HEK293T (cell line): ENCODE data around the gene MOXD1.
A peak's percentile ranks its signal among the peaks of the same experiment; 100 is the strongest.

ENCODE experiments used
- CTCF ChIA-PET: fragments of 350-600 bp; formaldehyde crosslinking; extraction: SDS; loops from one replicate; lab custom pipeline; 2021; ENCODE audit warnings: antibody characterized with exemption, inconsistent platforms; lab: Yijun Ruan, JAX
- POLR2A ChIA-PET: fragments of 350-600 bp; formaldehyde crosslinking; extraction: SDS; loops from one replicate; lab custom pipeline; 2020; ENCODE audit warnings: antibody characterized with exemption, inconsistent platforms; lab: Yijun Ruan, JAX
- DNase-seq: peaks from one replicate; pipeline ENCODE4 v3.0.0; 2012; ENCODE audit warnings: mixed read lengths; ENCODE audit errors: extremely low spot score
- ARNT ChIP-seq: fragments of 450-650 bp; IDR thresholded peaks from 2 replicates; pipeline ENCODE4 v1.6.1; 2017; ENCODE audit warnings: mild to moderate bottlenecking
- BHLHE40 ChIP-seq: fragments of 450-650 bp; IDR thresholded peaks from 2 replicates; pipeline ENCODE4 v1.6.1; 2016; ENCODE audit warnings: mild to moderate bottlenecking, moderate library complexity, borderline replicate concordance
- CTBP1 ChIP-seq: fragments of 450-650 bp; IDR thresholded peaks from 2 replicates; pipeline ENCODE4 v1.6.1; 2016; ENCODE audit warnings: borderline replicate concordance
- ELF4 ChIP-seq: fragments of 450-650 bp; IDR thresholded peaks from 2 replicates; pipeline ENCODE4 v1.6.1; 2017; ENCODE audit warnings: antibody characterized with exemption
- FOXA1 ChIP-seq: fragments of 450-650 bp; IDR thresholded peaks from 2 replicates; pipeline ENCODE4 v1.6.1; 2016; ENCODE audit warnings: mild to moderate bottlenecking
- FOXK2 ChIP-seq: fragments of 450-650 bp; IDR thresholded peaks from 2 replicates; pipeline ENCODE4 v1.6.1; 2016; ENCODE audit warnings: mild to moderate bottlenecking
- FOXM1 ChIP-seq: fragments of 450-650 bp; IDR thresholded peaks from 2 replicates; pipeline ENCODE4 v1.6.1; 2017; ENCODE audit warnings: mild to moderate bottlenecking, borderline replicate concordance
- HDGF ChIP-seq: fragments of 450-650 bp; IDR thresholded peaks from 2 replicates; pipeline ENCODE4 v1.6.1; 2017; ENCODE audit warnings: antibody characterized with exemption, borderline replicate concordance
- L3MBTL2 ChIP-seq: fragments of 450-650 bp; conservative IDR thresholded peaks from 2 replicates; pipeline ENCODE4 v1.6.1; 2016; ENCODE audit warnings: mild to moderate bottlenecking
- LEF1 ChIP-seq: fragments of 450-650 bp; IDR thresholded peaks from 2 replicates; pipeline ENCODE4 v1.6.1; 2017; ENCODE audit warnings: mild to moderate bottlenecking, borderline replicate concordance
- NFRKB ChIP-seq: fragments of 450-650 bp; IDR thresholded peaks from 2 replicates; pipeline ENCODE4 v1.6.1; 2016; ENCODE audit warnings: mild to moderate bottlenecking, moderate library complexity
- PKNOX1 ChIP-seq: fragments of 450-650 bp; IDR thresholded peaks from 2 replicates; pipeline ENCODE4 v1.6.1; 2016
- SP1 ChIP-seq: fragments of 450-650 bp; IDR thresholded peaks from 2 replicates; pipeline ENCODE4 v1.6.1; 2017
- SUZ12 ChIP-seq: fragments of 450-650 bp; IDR thresholded peaks from 2 replicates; pipeline ENCODE4 v1.6.1; 2016; ENCODE audit warnings: mild to moderate bottlenecking
- TARDBP ChIP-seq: fragments of 450-650 bp; IDR thresholded peaks from 2 replicates; pipeline ENCODE4 v1.6.1; 2016
- ZNF384 ChIP-seq: fragments of 450-650 bp; IDR thresholded peaks from 2 replicates; pipeline ENCODE4 v1.6.1; 2016

Gene MOXD1

GRCh38 chr6:132400883-132401617, at the start of gene MOXD1:
Gene MOXD1 (minus strand): TSS chr6:132401475. CDS start chr6:132401426, 49 bp downstream.
- peak; percentile 80 for DNase-seq
- CTCF ChIA-PET = interaction anchor here (0.8 kb wide), 1 partner anchor 121 kb away, joined by 4 read pairs; no protein-coding TSS in a partner anchor
- TF ChIP-seq ARNT (no peak), L3MBTL2 (peak; percentile 6; the same call in 1 of the 2 replicates), HDGF (no peak), BHLHE40 (no peak)
- POLR2A ChIA-PET = interaction anchor here (1.1 to 1.7 kb wide), 2 partner anchors 10 to 12 kb away, joined by 4 to 7 read pairs; no protein-coding TSS in a partner anchor

- ChIA-PET POLR2A (no interaction called here), CTCF (interaction anchor here (0.6 kb wide), 1 partner anchor 638 kb away, joined by 3 read pairs; no protein-coding TSS in a partner anchor)
- no peak for DNase-seq
- no peak for TF ChIP-seq FOXM1
- no peak for TF ChIP-seq BHLHE40
- no peak for TF ChIP-seq CTBP1
Measured at GRCh38 chr6:132446855-132447241, 45.6 kb upstream of the MOXD1 start.

GRCh38 chr6:132446141-132446854, 45.0 kb upstream of the MOXD1 start:
- ChIA-PET POLR2A (no interaction called here), CTCF (interaction anchor here (0.5 to 1.0 kb wide), 2 partner anchors 38 to 42 kb away, joined by 3 read pairs; no protein-coding TSS in a partner anchor)
- no peak for DNase-seq
- TF ChIP-seq BHLHE40 (no peak), SUZ12 (no peak), ZNF384 (no peak), CTBP1 (no peak), ARNT (no peak)

GRCh38 chr6:132445201-132445951, 44.1 kb upstream of the MOXD1 start:
- TF ChIP-seq FOXK2 = no peak
- TF ChIP-seq SP1 = no peak
- no peak for TF ChIP-seq ARNT
- no peak for TF ChIP-seq BHLHE40
- TF ChIP-seq FOXM1 = no peak
- no peak for TF ChIP-seq CTBP1
- TF ChIP-seq L3MBTL2 = no peak
- TF ChIP-seq PKNOX1 = no peak
- TF ChIP-seq ELF4 = no peak
- ChIA-PET POLR2A (no interaction called here), CTCF (interaction anchor here (1.0 kb wide), 1 partner anchor 39 kb away, joined by 3 read pairs; no protein-coding TSS in a partner anchor)
- no peak for DNase-seq

GRCh38 chr6:132443206-132443605, 41.9 kb upstream of the MOXD1 start:
- CTCF ChIA-PET = no interaction called here
- DNase-seq = no peak
- TF ChIP-seq FOXK2 = no peak
- no peak for TF ChIP-seq PKNOX1
- no peak for TF ChIP-seq LEF1
- no peak for TF ChIP-seq TARDBP
- no peak for TF ChIP-seq CTBP1
- no peak for TF ChIP-seq NFRKB
- no peak for TF ChIP-seq SUZ12
- POLR2A ChIA-PET = no interaction called here

- ChIA-PET POLR2A (no interaction called here), CTCF (no interaction called here)
- DNase-seq = no peak
- TF ChIP-seq L3MBTL2 (no peak), HDGF (no peak), SUZ12 (no peak), ARNT (no peak), FOXA1 (no peak), PKNOX1 (no peak), SP1 (no peak), ZNF384 (no peak), NFRKB (no peak), CTBP1 (no peak), TARDBP (no peak), LEF1 (no peak), BHLHE40 (no peak), ELF4 (no peak), FOXM1 (no peak), FOXK2 (no peak)
Measured at GRCh38 chr6:132430110-132430509, 28.8 kb upstream of the MOXD1 start.
